Motor neuron (in vitro differentiated cells): ENCODE measurements around the gene NTNG1. TPM values are rescaled to one million over a fixed set of nuclear protein-coding genes. Genes with fewer than 3 reads are reported as not detected.
A peak's percentile ranks its signal among the peaks of the same experiment; 100 is the strongest.

Experiments
- ATAC-seq, 8 experiments: fragments of 200-7000 bp; cut with Tn5 transposase; replicated peaks in 6 of 8; 2 replicates each; pipeline ENCODE4 v1.8.0; 2021; ENCODE audit warnings: mild to moderate bottlenecking in 8 of 8, moderate library complexity in 8 of 8
- H3K27ac ChIP-seq, 2 donors: fragments of 250-450 bp; sonication (Bioruptor Pico); 2 replicates each; pipeline ENCODE4 v1.9.0; 2021; ENCODE audit warnings: antibody characterized with exemption in 2 of 2, mild to moderate bottlenecking in 2 of 2, moderate library complexity in 1 of 2
- H3K4me1 ChIP-seq, 2 donors: fragments of 250-450 bp; sonication (Bioruptor Pico); replicated peaks in 1 of 2; 2 replicates each; pipeline ENCODE4 v1.6.1; 2021; ENCODE audit warnings: antibody characterized with exemption in 2 of 2, mild to moderate bottlenecking in 2 of 2, moderate library complexity in 1 of 2
- H3K4me3 ChIP-seq, 5 donors: fragments of 250-450 bp; sonication (Bioruptor Pico); 2 replicates each; pipeline ENCODE4 v1.9.0; 2021; ENCODE audit warnings: antibody characterized with exemption in 5 of 5, mild to moderate bottlenecking in 5 of 5, moderate library complexity in 4 of 5
- whole genome bisulfite sequencing, 10 experiments: fragments of 450-650 bp; shearing (Covaris generic); methylation state at CpG; one replicate each; pipeline ENCODE4 v1.0.0; 2022; 5-methylcytosine and 5-hydroxymethylcytosine counted together
- in situ Hi-C, 9 experiments: fragments of 400-800 bp; cut with MboI; loops; one replicate each; pipeline ENCODE4 v1.15.0; 2021; ENCODE audit warnings: low sequenced_read_pairs in 9 of 9, low pct_unique_long_range_greater_than_20kb in 2 of 9; ENCODE audit not compliant: unreplicated experiment in 9 of 9
- total RNA-seq, 8 experiments: library from RNA; unstranded; fragments of 300-600 nt; gene quantifications; 2 replicates each; pipeline versions ENCODE4 v1.2.3 to v1.2.4, GENCODE V29; 2022

NTNG1 gene
- total RNA-seq, 8 experiments from 2014 or later = 3.7 to 54.8 (median 18.5) TPM

DNA sequence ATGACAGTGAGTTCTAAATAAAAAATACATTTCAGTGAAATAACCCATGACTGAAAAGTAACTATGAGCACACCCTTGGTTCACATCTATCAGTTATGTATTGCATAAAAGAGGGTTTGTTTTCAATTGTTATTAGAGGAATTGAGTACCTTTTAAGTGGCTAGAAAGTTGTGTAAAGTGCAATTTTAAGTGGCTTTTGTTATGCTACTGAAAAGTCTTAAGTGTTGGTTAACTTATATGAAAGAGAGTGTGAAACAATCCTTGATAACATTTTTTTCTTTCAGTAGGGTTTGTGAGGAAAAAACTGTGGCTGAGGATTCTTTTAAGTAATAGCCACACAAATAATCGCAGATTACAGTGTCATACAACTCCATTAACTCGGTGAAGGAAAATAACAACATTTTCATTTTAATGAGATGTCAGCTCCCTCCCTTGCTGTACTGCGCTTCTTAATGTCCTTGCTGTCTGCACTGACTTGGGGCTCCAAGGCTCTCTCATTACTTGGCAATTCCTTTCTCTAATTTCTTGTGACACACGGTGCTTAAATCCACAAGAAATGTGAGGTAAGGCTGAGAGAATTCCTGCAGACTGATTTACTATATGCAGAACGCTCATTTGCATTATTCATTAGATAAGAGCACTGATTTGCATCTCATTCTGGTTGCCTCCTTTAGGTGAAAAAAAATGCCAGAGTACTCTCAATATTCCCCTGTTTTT lies 40.6 kb downstream of the NTNG1 start:
- ATAC-seq = peak in 6 of 8 experiments; percentile 39 to 79 (median 56)
- in situ Hi-C loops = no loop called here
- WGBS, 10 experiments = 4 to 47% (median 20%) methylated on average over 3 to 5 of the region's 5 CpGs
- Histone ChIP-seq H3K4me3 (no peak overlapping the region), H3K4me1 (peaks cover 25 to 40% of the 10 kb centered on the region in 2 donors), H3K27ac (no peak overlapping the region)

DNA sequence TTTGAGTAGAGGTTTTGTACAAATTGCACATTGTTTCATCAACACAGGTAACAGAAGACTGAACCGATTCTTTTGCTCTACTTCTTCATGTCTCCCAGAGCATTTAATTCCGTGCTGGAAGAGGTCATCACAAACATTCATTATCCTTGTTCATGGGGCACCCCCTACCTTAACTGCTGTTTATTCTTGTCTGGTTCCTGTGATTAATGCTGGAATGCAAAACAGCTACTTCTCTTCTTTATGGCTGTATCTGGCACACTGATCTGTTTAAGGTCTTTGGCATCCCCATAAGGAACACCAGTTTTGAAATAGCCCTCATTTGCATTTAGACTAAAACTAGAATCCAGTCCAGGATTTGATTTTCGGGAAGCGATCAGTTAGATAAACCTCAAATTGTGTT lies 42.2 kb downstream of the NTNG1 start:
- Histone ChIP-seq H3K27ac (peak overlapping the region in 1 of 2 donors; percentile 24), H3K4me3 (no peak overlapping the region), H3K4me1 (peaks cover 33 to 45% of the 10 kb centered on the region in 2 donors)
- ATAC-seq = peak in 5 of 8 experiments; percentile 39 to 80 (median 76)
- in situ Hi-C loops = no loop called here
- WGBS, 10 experiments = 40 to 100% (median 71%) methylated on average over 1 to 4 of the region's 4 CpGs

DNA sequence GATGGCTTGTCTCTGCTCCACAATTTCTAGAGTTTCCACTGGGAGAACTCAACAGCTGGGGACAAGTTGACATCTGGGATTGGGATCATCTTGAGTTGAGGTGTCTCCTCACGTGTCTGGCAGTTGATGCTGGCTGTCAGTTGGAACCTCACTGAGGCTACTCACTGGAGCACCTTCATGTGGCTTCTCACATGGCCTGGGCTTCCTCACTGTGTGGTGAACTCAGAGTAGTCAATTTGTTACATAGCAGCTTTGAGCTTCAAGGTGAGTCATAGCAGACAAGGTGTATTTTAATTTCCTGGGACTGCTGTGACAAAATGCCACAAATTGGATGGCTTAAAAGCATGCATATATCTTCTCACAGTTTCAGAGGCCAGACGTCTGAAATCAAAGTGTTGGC lies 44.0 kb downstream of the NTNG1 start:
- 46 to 100% (median 72%) methylated on average over 1 to 2 of the region's 2 CpGs; no CpG with 5 or more reads in 3 of the 10 experiments for WGBS, 10 experiments
- in situ Hi-C loops = no loop called here
- H3K4me3 ChIP-seq = no peak overlapping the region
- peak in 1 of 8 experiments; percentile 39 for ATAC-seq
- no peak overlapping the region for H3K27ac ChIP-seq
- peaks cover 42 to 43% of the 10 kb centered on the region in 2 donors for H3K4me1 ChIP-seq

DNA sequence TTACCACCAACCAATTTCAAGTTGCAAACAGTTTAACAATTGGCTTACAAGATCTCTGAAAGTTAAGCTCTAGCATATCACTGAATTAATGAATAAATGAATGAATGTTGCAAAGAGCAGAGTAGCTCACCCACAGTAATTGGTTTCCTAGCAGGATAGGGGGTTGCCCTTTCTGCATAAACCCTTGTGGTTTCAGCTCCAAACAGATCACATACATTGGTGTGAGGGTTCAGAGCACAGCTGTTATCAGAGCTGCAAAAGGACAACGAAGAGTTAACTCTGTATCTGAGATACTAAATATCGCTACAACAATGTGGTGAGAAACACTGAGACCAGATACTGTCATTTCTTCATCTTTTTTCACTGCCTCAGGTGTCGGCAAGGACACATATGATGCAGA lies 46.6 kb downstream of the NTNG1 start:
- H3K4me1 ChIP-seq = peaks cover 28 to 29% of the 10 kb centered on the region in 2 donors
- in situ Hi-C loops = no loop called here

DNA sequence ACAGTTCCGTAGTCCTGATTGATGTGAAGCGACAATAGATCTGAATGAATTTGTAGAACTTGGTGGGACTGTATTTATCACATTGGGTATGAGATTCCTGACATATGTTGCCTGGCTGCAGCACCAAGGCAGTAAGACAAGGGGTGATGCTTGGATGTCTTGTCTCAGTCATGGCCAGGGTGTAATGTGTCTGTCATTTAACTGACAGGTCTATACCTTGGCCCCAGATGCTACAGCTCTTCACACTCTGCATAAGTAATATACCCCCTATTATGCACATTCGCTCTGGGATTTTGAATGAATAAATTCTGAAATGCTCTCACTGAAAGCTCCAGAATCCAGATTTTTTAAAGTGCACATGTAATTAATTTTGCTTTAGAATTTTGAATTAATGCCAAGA lies 47.3 kb downstream of the NTNG1 start:
- WGBS, 10 experiments = 46 to 100% (median 86%) methylated on average over 1 to 3 of the region's 3 CpGs
- peak in 5 of 8 experiments; percentile 25 to 64 (median 48) for ATAC-seq
- Histone ChIP-seq H3K4me1 (peaks cover 21% of the 10 kb centered on the region in 2 donors), H3K27ac (no peak overlapping the region), H3K4me3 (no peak overlapping the region)
- in situ Hi-C loops = no loop called here

More for the DNA sequence above, 46.6 kb downstream of the NTNG1 start:
- ATAC-seq = peak in 3 of 8 experiments; percentile 21 to 48 (median 26)
- H3K27ac ChIP-seq = no peak overlapping the region
- H3K4me3 ChIP-seq = no peak overlapping the region
- 0 to 100% (median 52%) methylated on average over 1 to 3 of the region's 3 CpGs; no CpG with 5 or more reads in 1 of the 10 experiments for WGBS, 10 experiments

DNA sequence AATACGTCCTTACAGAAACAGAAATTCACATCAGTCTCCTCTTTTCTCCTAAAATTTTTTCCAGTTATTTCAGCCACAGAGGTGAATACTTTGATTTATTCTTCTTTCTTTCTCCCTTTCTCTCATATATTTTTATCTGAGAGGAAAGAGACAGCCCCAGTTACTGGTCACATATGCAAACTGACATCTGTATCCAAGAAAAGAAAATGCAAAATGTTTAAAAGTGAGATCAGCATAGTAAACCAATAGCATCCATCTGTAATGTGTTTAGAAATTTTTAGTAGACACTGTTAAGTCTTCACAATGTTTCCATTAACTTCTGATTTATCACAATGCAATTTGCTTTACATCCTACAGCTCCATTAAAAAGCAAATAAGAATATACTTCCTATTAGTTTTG lies 53.5 kb downstream of the NTNG1 start:
- Histone ChIP-seq H3K27ac (no peak overlapping the region), H3K4me3 (no peak overlapping the region), H3K4me1 (peaks cover 0 to 10% of the 10 kb centered on the region in 2 donors)
- in situ Hi-C loops = no loop called here
- ATAC-seq = peak in 2 of 8 experiments; percentile 56 to 60
- 25 to 100% (median 87%) methylated on average over 1 of the region's 1 CpG for WGBS, 10 experiments

DNA sequence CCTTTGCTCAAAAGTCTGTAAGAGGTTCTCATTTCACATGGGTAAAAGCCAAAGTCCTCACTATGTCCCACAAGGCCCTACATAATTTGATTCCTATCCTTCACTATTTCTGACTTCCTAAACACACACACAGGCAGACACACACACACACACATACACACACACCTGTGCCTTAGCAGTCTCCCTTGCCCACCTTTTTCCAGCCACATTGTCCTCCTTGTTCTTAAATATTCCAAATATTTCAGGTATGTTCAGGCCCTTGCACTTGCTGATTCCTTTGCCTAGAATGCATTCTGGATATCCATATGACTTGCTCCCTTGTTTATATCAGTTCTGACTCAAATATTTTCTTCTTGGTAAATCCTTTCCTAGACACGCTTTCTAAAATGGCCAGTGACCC lies 54.6 kb downstream of the NTNG1 start:
- 83 to 100% (median 100%) methylated on average over 1 of the region's 1 CpG; no CpG with 5 or more reads in 3 of the 10 experiments for WGBS, 10 experiments
- Histone ChIP-seq H3K27ac (no peak overlapping the region), H3K4me1 (peaks cover 0 to 10% of the 10 kb centered on the region in 2 donors), H3K4me3 (no peak overlapping the region)
- in situ Hi-C loops = no loop called here
- ATAC-seq = no peak

DNA sequence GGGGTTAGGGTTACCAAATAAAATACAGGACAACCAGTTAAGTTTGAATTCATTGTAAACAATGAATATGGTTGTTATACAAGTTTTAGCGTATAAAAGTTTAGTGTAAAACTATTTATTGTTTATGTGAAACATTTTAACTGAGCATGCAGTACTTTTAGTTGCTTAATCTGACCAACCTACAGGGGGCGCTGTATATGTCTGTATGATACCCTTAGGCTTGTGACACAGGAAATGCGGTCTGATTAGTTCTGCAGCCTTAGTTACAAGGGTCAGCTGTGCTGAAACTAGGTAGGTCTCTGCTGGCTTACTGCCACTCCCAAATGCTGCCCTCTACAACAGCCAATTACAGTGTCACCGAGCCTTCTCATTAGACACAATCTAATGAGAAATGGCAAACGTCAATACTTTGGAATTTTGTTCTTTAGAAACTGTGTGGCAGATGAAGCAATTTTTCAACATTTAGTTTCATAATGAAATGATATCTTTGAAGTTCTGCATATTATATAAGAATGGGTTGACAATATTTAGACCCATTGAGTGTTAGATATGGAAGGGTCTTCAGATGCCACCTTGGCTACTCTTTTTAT lies 56.2 kb downstream of the NTNG1 start:
- H3K27ac ChIP-seq = no peak overlapping the region
- 25 to 90% (median 76%) methylated on average over 2 to 5 of the region's 5 CpGs for WGBS, 10 experiments
- H3K4me3 ChIP-seq = no peak overlapping the region
- H3K4me1 ChIP-seq = peaks cover 0 to 10% of the 10 kb centered on the region in 2 donors
- in situ Hi-C loops = no loop called here
- no peak for ATAC-seq

DNA sequence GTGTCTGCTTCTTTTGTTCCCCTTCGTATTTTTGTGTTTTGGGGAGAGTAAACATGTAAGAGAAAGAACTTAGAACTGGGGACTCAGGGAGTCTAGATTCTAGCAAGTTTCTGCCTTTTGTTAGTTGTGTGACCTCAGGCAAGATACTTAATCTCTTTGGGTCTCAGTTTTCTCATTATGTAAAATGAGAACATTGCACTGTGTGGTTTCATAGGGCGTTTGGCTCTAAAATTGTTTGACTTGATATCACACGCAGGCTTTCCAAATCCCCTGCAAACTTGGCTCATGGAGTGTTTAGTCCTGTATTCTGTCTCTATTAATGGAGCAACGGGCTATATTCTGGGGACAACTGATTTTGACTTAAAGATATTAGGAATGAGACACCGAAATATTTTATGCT lies 57.7 kb downstream of the NTNG1 start:
- H3K27ac ChIP-seq = no peak overlapping the region
- no peak overlapping the region for H3K4me3 ChIP-seq
- peaks cover 0 to 10% of the 10 kb centered on the region in 2 donors for H3K4me1 ChIP-seq
- ATAC-seq = peak in 3 of 8 experiments; percentile 28 to 84 (median 55)
- 0 to 91% (median 80%) methylated on average over 4 to 5 of the region's 5 CpGs for WGBS, 10 experiments
- in situ Hi-C loops = no loop called here

DNA sequence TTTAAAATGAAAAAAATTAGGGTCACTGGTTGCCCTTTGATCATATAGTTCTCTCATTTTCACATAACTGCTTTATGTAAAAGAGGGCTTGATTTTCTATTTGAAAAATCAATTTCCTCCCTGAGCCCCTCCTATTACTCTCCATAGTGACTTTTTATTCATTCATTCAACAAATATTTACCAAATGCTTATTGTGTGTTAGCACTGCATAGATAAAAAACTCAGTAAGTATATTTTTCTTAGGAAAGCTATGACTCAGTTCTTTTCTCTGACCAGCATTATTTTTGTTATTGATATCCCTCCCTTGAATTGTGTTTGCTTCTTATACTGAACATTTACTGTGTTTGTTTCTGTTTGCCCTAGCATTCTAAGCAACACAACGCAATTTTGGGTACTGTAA lies 59.8 kb downstream of the NTNG1 start:
- no peak overlapping the region for H3K4me3 ChIP-seq
- H3K4me1 ChIP-seq = no peaks in the 10 kb centered on the region
- 50 to 100% (median 97%) methylated on average over 1 of the region's 1 CpG for whole genome bisulfite sequencing, 10 experiments
- in situ Hi-C loops = no loop called here
- H3K27ac ChIP-seq = no peak overlapping the region
- peak in 2 of 8 experiments; percentile 23 to 53 for ATAC-seq

DNA sequence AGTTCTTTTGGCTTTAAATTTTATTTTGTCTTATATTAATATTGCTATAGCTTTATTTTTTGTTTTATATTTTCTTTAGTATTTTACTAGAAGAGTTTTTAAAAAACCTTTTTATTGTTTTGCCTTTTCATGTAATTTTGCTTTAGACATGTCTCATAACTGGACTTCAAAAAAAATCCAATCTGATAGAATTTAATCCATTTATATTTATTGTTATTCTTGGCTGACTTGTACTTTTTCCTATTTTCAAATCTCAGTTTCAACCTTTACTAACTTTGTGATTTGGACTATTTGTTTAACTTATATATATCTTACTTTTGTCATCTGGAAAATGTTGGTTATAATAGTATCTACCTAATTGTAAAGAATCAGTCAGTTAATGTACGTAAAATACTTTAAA lies 61.2 kb downstream of the NTNG1 start:
- Histone ChIP-seq H3K27ac (no peak overlapping the region), H3K4me3 (no peak overlapping the region), H3K4me1 (no peaks in the 10 kb centered on the region)
- WGBS, 10 experiments = 56 to 100% (median 94%) methylated on average over 1 of the region's 1 CpG
- no peak for ATAC-seq
- in situ Hi-C loops = no loop called here

DNA sequence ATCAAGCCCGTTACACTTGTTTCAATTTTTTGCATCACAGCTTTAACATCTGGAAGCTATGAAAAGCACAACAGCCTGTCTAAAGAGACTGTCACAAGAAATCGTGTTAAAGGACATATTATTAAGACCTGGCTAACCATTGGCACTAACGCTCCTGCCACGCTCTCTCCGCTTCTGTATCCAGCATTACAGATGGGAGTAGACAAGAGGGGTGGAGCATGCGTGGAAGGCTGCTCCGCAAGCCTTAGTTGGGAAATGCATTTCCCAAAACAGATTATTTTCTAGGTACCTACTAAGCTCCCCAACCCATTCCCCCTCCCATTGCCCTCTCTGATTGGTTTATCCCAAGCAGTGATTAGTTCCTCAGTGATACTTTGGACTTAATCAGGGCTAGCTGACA lies 72.4 kb downstream of the NTNG1 start:
- in situ Hi-C loops = no loop called here
- H3K4me1 ChIP-seq = peaks cover 0 to 6% of the 10 kb centered on the region in 2 donors
- WGBS, 10 experiments = 68 to 90% (median 87%) methylated on average over 2 to 7 of the region's 7 CpGs; no CpG with 5 or more reads in 2 of the 10 experiments
- no peak overlapping the region for H3K27ac ChIP-seq
- peak in 1 of 8 experiments; percentile 22 for ATAC-seq
- no peak overlapping the region for H3K4me3 ChIP-seq

DNA sequence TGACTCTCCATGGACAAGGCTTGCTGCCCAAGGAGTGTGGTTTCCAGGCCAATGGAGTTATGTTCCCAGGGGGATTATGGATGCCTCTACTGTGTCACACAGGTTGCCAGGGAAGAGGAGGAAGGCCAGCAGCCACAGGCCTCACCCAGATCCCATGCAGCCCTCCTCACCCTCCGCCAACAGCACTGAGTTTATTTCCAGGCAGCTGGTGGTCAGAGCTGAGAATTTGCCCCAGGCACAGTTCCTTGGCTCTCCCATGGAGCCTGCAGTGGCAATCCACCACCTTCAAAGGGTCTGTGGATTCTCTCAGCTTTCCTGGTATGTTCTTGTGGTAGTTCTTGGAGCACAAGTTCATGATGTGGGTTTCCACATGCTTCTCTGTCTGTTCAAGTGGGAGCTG lies 79.2 kb downstream of the NTNG1 start:
- 80 to 100% (median 93%) methylated on average over 1 of the region's 1 CpG; no CpG with 5 or more reads in 6 of the 10 experiments for WGBS, 10 experiments
- peaks cover 0 to 6% of the 10 kb centered on the region in 2 donors for H3K4me1 ChIP-seq
- peak in 1 of 8 experiments; percentile 25 for ATAC-seq
- H3K4me3 ChIP-seq = no peak overlapping the region
- no peak overlapping the region for H3K27ac ChIP-seq
- in situ Hi-C loops = no loop called here
